ENCODE results near the gene SMYD4. TPM values are rescaled to one million over a fixed set of nuclear protein-coding genes. Genes with fewer than 3 reads are reported as not detected.
"Not testable (repeated sequence)": the region's sequence is repeated elsewhere in the genome, so short reads cannot be mapped to it uniquely, and the experiment has no call there.

The SMYD4 gene
- total RNA-seq, 3 donors from 2014 or later (not counting 1 experiment from before 2014, with no cell fraction given), result 20.3 to 37.8 (median 24.3) TPM

- no peaks in the 10 kb centered on the region for H3K9me3 ChIP-seq (ENCODE audit: control insufficient read depth, insufficient read depth, low read length)
- DNase-seq (no peak), ATAC-seq (no peak)
- H3K4me3 ChIP-seq (ENCODE audit: low read length), result no peak overlapping the region
- Mint-ChIP-seq H3K4me3 (no peak overlapping the region), H3K27me3 (ENCODE audit: low read depth in 2 of 2) (no peaks in the 10 kb centered on the region), H3K4me1 (no peaks in the 10 kb centered on the region), H3K27ac (no peak overlapping the region), H3K9me3 (no peaks in the 10 kb centered on the region), H3K36me3 (no peaks in the 10 kb centered on the region)
- H3K36me3 ChIP-seq (ENCODE audit: control insufficient read depth, insufficient read depth, low read length), result peaks cover 12% of the 10 kb centered on the region
- intact Hi-C loops (cut with micrococcal nuclease), result no loop called here
- no peaks in the 10 kb centered on the region for H3K27me3 ChIP-seq (ENCODE audit: control insufficient read depth, insufficient read depth, low read length)
- no peaks in the 10 kb centered on the region for H3K4me1 ChIP-seq (ENCODE audit: control insufficient read depth, insufficient read depth, low read length)
- no peak overlapping the region for H3K27ac ChIP-seq (ENCODE audit: low read length)
- 99% methylated on average over 20 of the region's 20 CpGs for WGBS (ENCODE audit: insufficient coverage)
- no peak for TF ChIP-seq CTCF (IDR thresholded peaks at IDR 0.05)
These were observed 19.1 kb downstream of the SMYD4 start for GRCh38 chr17:1810450-1811103.

- H3K27ac Mint-ChIP-seq; H3K4me3 ChIP-seq (ENCODE audit: low read length); ATAC-seq; H3K9me3 ChIP-seq (ENCODE audit: control insufficient read depth, insufficient read depth, low read length); intact Hi-C loops (cut with micrococcal nuclease); H3K27me3 ChIP-seq (ENCODE audit: control insufficient read depth, insufficient read depth, low read length); H3K27me3 Mint-ChIP-seq (ENCODE audit: low read depth in 2 of 2); H3K36me3 Mint-ChIP-seq; H3K9me3 Mint-ChIP-seq; DNase-seq; H3K4me3 Mint-ChIP-seq; H3K27ac ChIP-seq (ENCODE audit: low read length); H3K4me1 ChIP-seq (ENCODE audit: control insufficient read depth, insufficient read depth, low read length); H3K4me1 Mint-ChIP-seq: not testable (repeated sequence)
- 99% methylated on average over 6 of the region's 8 CpGs for WGBS (ENCODE audit: insufficient coverage)
- peaks cover 12% of the 10 kb centered on the region for H3K36me3 ChIP-seq (ENCODE audit: control insufficient read depth, insufficient read depth, low read length)
These were observed 19.9 kb downstream of the SMYD4 start for GRCh38 chr17:1809815-1810214.

GRCh38 chr17:1808644-1809043, 21.1 kb downstream of the SMYD4 start:
- Mint-ChIP-seq H3K36me3 (no peaks in the 10 kb centered on the region), H3K4me1 (no peaks in the 10 kb centered on the region), H3K9me3 (no peaks in the 10 kb centered on the region), H3K27me3 (ENCODE audit: low read depth in 2 of 2) (no peaks in the 10 kb centered on the region), H3K4me3 (no peak overlapping the region), H3K27ac (no peak overlapping the region)
- TF ChIP-seq CTCF (IDR thresholded peaks at IDR 0.05), result no peak
- no peak overlapping the region for H3K4me3 ChIP-seq (ENCODE audit: low read length)
- intact Hi-C loops (cut with micrococcal nuclease), result no loop called here
- 100% methylated on average over 1 of the region's 2 CpGs for WGBS (ENCODE audit: insufficient coverage)
- ATAC-seq (no peak), DNase-seq (no peak)
- H3K9me3 ChIP-seq (ENCODE audit: control insufficient read depth, insufficient read depth, low read length), result no peaks in the 10 kb centered on the region
- H3K4me1 ChIP-seq (ENCODE audit: control insufficient read depth, insufficient read depth, low read length), result no peaks in the 10 kb centered on the region
- peaks cover 18% of the 10 kb centered on the region for H3K36me3 ChIP-seq (ENCODE audit: control insufficient read depth, insufficient read depth, low read length)
- no peaks in the 10 kb centered on the region for H3K27me3 ChIP-seq (ENCODE audit: control insufficient read depth, insufficient read depth, low read length)
- no peak overlapping the region for H3K27ac ChIP-seq (ENCODE audit: low read length)

- no peak for ATAC-seq
- Histone ChIP-seq H3K4me1 (ENCODE audit: control insufficient read depth, insufficient read depth, low read length) (no peaks in the 10 kb centered on the region), H3K9me3 (ENCODE audit: control insufficient read depth, insufficient read depth, low read length) (no peaks in the 10 kb centered on the region), H3K4me3 (ENCODE audit: low read length) (no peak overlapping the region), H3K27me3 (ENCODE audit: control insufficient read depth, insufficient read depth, low read length) (no peaks in the 10 kb centered on the region), H3K36me3 (ENCODE audit: control insufficient read depth, insufficient read depth, low read length) (peaks cover 23% of the 10 kb centered on the region), H3K27ac (ENCODE audit: low read length) (no peak overlapping the region)
- Mint-ChIP-seq H3K27ac (no peak overlapping the region), H3K9me3 (no peaks in the 10 kb centered on the region), H3K4me3 (no peak overlapping the region), H3K27me3 (ENCODE audit: low read depth in 2 of 2) (no peaks in the 10 kb centered on the region), H3K4me1 (no peaks in the 10 kb centered on the region), H3K36me3 (no peaks in the 10 kb centered on the region)
- intact Hi-C loops (cut with micrococcal nuclease), result no loop called here
- no peak for TF ChIP-seq CTCF (IDR thresholded peaks at IDR 0.05)
- DNase-seq, result no peak
- WGBS (ENCODE audit: insufficient coverage), result 95% methylated on average over 3 of the region's 6 CpGs
These were observed 21.8 kb downstream of the SMYD4 start for GRCh38 chr17:1807890-1808289.
